GM18868 (cell line): Measurements from ENCODE around the gene FANCC.
A peak's percentile ranks its signal among the peaks of the same experiment; 100 is the strongest.

Experiments
- ATAC-seq: cut with Tn5 transposase; IDR thresholded peaks from one replicate; pipeline ENCODE4 v1.9.1; 2021; ENCODE audit warnings: mild to moderate bottlenecking, moderate library complexity; ENCODE audit not compliant: unreplicated experiment

Gene FANCC

GRCh38 chr9:95317119-95317892 lies at the start of gene FANCC:
TSS of gene FANCC (minus strand) at chr9:95317709. CDS start at chr9:95249291, 68,418 bp downstream.
- peak; percentile 76 for ATAC-seq

- ATAC-seq: no peak
Measured at GRCh38 chr9:95366731-95367325, 49.3 kb upstream of the FANCC start.

- ATAC-seq: no peak
Measured at GRCh38 chr9:95365766-95366165, 48.3 kb upstream of the FANCC start.

GRCh38 chr9:95363051-95363841 lies 45.7 kb upstream of the FANCC start:
- no peak for ATAC-seq

- no peak for ATAC-seq
Measured at GRCh38 chr9:95360866-95361265, 43.4 kb upstream of the FANCC start.

- no peak for ATAC-seq
Measured at GRCh38 chr9:95357316-95357715, 39.8 kb upstream of the FANCC start.

- ATAC-seq: no peak
Measured at GRCh38 chr9:95355500-95355899, 38.0 kb upstream of the FANCC start.

- ATAC-seq: no peak
Measured at GRCh38 chr9:95351051-95351450, 33.5 kb upstream of the FANCC start.

GRCh38 chr9:95350266-95350665 lies 32.8 kb upstream of the FANCC start:
- ATAC-seq: no peak

GRCh38 chr9:95349091-95350038 lies 31.9 kb upstream of the FANCC start:
- no peak for ATAC-seq

GRCh38 chr9:95346021-95346420 lies 28.5 kb upstream of the FANCC start:
- no peak for ATAC-seq

GRCh38 chr9:95344735-95345325 lies 27.3 kb upstream of the FANCC start:
- ATAC-seq: no peak

GRCh38 chr9:95343725-95344287 lies 26.3 kb upstream of the FANCC start:
- no peak for ATAC-seq

GRCh38 chr9:95342571-95342970 lies 25.1 kb upstream of the FANCC start:
- no peak for ATAC-seq

- no peak for ATAC-seq
Measured at GRCh38 chr9:95341293-95341962, 23.9 kb upstream of the FANCC start.

GRCh38 chr9:95338243-95338642 lies 20.7 kb upstream of the FANCC start:
- ATAC-seq: no peak

GRCh38 chr9:95336281-95336680 lies 18.8 kb upstream of the FANCC start:
- ATAC-seq: no peak

GRCh38 chr9:95333426-95333825 lies 15.9 kb upstream of the FANCC start:
- no peak for ATAC-seq

GRCh38 chr9:95332860-95333259 lies 15.4 kb upstream of the FANCC start:
- ATAC-seq: no peak
